GM18519 (cell line): ENCODE measurements around the gene NDUFB4.

Experiments
- ATAC-seq: cut with Tn5 transposase; IDR thresholded peaks from one replicate; pipeline ENCODE4 v1.9.1; 2021; ENCODE audit warnings: mild to moderate bottlenecking, moderate library complexity; ENCODE audit not compliant: unreplicated experiment, low FRiP score

Gene NDUFB4

DNA sequence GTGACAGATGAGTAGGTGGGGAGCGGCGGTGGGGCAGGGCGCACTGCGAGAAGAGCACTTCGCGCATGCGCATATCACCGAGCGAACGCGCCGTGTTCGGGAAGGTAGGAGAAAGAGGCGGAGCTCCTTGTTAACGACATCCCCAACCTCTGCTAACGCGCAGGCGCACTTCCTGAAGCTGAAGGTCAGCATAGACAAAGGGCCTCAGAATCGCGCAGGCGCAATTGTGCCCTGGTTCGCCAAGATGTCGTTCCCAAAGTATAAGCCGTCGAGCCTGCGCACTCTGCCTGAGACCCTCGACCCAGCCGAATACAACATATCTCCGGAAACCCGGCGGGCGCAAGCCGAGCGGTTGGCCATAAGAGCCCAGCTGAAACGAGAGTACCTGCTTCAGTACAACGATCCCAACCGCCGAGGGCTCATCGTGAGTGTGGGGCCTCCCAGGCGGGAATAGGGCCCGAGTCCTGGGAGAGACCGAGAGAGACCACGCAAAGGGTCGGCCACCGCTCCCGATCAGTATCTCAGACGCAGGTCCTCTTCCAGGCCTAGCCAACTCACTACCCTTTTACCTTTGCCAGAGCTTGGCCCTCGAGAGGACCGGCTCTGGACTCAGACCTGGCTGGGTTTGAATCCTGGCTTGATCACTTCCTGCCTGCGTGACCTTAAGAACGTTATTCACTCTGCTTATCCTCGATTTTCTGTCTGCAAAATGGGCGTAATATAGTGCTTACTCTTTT, at the start of gene NDUFB4:
NDUFB4 (plus strand) TSS at position 221 of the 737 bp plus-strand sequence; CDS start at position 245, 24 bp downstream.
- ATAC-seq: peak; percentile 94

DNA sequence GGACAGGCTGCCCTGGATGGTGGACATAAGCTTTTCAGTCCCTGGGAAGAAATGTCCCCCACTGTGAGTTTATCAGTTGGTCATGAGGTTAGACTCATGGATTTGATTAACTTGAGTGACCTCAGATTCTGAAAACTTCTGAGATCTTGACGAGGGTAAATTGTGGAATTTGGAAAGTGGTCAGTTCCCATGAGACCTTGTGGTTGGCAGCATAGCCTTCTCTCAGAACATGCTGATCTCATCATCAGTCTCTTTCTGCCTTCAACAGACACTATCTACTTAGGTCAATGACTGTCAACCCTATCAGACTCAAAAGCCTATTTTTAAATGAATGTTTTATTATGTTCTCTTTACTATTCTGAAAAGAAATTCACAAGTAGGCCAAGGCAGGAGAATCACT, 45.6 kb upstream of the NDUFB4 start:
- ATAC-seq: no peak

DNA sequence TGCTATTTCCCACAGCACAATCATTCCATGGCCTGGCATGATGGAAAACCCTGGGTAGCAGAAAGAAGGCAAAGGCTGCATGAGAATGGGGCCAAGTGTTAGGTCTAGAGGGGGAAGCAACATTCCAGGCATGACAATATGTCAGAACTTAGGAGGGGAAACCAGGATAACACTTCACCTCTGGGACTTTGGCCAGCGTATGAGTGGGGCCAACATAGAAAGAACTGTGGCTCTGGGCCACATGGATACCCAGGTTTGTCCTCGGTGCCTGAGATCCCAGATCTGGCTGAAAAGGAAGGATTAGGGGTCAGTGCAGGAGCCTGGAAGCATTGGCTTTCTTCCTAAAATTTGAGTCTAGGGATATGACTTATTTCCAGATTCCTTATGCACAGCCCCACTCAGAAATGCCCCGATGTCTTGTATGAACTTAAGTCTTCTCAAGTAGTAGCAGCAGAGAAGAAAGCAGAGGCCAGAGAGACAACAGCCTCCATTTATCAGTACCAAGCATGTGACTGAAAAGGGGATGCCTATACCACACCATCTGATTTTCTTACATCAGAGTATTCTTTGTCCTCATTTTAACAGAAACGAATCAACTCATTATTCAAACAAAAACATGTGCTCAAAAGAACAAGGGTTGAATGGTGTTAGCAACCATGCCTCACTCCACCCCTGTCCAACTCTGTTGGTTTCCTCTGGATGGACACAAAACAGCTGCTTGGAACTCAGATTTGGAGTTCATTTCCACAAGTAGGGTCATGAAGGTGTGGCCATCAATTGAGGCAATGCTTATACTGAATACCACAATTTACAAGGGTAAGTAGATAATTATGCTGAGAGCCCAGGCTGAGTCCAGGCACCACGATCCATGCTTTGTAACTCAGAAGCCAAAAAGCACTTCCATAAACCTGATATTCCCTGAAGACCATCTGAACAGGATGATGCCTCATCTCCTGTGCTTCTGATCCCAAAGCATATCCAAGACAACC, 43.7 kb upstream of the NDUFB4 start:
- ATAC-seq: no peak

DNA sequence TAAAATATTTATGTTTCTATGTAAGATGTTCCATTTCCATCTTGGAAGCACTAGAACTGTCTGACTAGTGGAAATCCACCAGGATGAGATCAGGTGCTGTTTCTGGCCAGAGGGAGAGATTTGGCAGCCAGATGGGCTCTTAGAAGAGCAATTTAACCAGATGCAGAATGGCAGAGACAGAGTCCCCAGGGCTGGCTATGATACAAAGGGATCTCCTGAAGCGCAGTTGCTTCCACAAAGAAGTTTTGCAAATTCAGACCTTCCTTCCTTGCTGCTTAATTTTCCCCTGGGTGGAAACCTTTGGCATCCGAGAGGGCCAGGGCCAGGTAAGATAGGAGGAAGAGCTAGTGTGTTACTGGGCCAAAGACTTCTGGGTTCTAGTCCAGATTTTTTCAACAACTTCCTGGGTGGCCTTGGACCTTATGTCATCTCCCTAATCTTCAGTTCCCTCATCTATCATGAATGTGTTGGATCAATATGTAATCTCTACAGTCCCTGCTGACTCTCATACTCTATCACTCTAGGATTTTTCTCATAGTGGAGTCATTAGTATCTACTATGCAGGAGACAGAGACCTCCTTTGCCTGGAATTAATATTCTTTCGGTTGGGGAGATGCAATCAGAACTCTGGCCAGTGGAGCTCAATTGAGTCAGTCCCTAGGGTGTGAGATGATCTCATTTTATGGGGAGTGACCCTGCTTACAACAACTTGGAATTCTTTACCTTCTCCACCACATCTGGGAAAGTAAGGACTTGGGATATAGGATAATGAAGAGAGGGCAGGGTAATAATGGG, 41.1 kb upstream of the NDUFB4 start:
- no peak for ATAC-seq

DNA sequence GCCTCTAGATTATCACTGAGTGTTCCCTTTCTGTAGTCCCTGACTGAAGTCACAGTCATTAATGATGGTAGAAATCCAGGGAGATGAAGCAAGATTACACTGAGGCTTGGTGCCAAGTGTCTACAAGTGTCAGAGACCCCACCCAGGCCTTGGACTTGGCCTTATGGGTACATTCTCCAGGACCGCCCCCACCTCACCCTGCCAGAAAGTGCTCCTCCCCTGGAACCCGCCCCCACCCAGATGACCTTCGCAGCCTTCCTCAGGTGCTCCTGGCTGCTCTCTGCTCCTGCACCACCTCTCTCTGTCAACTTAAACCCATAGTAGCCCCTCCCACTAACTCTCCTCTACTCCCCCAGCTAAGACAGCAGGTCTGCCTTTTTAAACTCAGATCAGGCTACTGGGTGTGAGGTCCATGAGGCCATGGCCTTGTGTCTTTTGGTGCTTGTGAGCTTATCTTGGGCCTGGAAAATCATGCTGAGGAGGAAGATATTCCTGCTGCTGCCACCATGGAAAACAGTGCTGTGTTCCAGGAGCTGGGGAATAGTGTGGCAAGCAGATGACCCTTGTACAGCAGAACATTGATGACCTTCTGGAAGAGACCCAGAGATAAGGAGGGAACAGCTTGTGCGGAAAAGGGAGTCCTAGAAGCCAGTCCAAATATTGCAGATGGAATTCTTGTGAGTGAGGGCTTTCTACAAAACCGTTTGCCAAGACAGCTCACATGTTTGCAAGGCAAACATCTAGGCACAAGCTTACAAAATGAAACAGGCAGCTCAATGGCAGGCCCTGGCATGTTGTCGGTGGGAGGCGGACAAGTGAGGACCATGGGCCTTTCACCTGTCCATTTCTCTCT, 40.3 kb upstream of the NDUFB4 start:
- ATAC-seq: no peak

DNA sequence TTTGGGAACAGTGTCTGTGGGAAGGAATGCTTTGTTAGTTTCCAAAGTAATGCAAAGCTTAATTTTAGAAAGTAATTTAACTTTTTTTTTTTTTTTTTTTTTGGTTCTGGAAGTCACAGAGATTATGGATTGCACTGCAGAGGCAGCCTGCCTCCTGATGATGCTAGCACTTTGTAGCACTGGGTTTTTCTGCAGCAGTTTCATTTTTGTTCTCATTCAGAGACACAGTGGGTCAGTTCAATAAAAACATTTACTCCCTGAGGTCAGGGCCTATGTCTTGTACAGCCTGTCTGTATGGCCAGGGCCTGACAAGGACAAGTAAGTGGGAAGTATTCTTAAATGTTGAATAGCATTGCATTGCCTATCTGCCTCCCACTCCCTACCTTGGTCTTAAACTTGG, 39.0 kb upstream of the NDUFB4 start:
- no peak for ATAC-seq

DNA sequence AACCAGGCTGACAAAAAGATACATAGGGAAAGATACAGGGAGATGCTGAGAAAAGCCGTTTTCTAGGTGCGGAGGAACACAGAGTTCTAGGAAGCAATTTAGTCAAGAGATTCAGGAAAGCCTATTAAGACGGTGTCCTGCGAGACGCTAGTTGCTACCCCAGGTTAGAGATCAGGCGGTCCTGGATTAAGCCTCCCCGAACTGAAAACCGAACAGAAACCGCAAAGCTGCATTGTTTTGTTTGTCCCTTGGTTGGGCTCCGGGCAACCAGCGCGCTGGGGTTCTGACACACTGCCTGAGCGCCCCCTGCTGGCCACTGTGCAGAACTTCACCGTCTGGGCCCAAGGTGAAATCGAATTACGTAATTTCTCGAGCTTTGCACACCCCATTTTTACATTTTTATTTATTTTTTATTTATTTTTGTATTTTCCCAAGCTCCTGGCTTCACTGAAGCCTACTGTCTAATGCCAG, 37.3 kb upstream of the NDUFB4 start:
- ATAC-seq: peak; percentile 79

DNA sequence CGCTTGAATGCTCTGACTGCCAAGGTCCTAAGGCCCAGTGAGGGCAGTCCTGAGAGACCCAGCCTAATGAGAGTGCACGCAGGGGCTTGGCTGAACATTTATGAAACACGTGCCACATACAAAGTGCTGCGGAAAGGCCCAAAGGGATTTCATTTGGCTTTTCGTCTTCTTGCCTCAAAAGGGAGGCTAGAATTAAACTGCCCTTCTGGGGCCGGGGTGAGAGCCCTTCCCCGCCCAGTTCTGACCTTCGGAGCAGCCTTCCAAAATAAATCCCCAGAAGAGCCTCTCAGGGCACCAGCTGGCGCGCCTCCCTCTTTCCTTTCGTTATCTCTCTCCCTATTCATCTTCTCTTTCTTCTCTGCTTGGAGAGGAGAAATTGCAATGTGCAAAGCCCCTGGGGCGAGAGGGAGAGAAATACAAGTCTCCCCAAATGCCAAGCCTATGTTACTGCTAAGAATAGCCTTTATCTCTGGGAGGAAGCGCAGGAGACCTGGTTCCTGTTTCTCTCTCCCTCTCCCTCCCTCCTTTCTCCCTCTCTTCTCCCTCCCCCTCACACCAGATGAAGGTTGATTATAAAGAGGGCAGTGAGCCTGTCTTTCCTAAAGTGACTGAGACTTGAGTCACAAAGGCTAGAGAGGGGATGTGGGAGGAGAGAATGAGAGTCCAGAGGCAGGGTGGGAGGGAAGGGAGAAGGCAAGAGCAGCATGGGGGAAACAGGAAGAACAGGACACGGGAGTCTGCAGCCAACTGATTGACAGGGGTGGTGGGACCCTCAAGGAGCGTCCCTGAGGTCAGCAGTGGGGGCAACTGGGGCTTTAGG, 36.7 kb upstream of the NDUFB4 start:
- peak; percentile 24 for ATAC-seq

DNA sequence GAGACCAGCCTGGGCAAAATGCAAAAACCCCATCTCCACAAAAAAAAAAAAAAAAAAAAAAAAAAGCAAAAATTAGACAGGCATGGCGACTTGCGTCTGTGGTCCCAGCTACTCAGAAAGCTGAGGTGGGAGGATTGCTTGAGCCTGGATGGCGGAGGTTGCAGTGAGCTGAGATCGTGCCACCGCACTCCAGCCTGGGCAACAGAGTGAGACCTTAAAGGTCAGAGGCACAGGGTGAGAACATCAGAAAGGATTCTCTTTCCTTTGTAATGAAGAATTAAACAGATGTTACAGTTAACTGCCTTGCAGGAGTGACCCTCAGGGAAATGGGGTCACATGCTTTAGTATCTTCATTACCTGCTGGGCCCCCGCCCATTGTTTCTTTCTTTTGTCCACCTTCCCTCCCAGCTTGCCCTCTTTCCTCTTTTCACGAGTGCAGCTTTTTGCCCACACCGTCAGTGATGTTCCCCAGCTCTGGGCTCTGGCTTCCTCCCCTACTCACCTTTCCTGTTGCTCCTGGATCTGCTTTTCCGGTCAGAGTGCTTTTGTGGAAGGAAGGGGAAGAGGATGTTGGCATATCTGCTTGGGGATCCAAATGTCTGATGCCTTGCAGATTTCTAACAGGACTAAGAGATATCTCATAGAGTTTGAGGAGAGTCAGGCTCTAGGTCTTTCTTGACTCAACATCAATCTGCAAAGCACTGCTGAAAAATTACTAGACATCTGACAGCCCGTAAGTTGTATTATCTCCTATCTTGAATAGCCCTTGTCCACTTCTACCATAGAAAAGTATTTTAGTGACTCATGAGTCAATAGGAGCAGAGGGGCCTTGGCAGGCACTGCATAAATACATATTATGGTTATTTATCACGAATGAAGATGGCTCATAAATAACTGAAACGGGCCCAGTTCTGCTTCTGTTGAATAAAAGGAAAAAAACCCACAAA, 35.6 kb upstream of the NDUFB4 start:
- no peak for ATAC-seq

DNA sequence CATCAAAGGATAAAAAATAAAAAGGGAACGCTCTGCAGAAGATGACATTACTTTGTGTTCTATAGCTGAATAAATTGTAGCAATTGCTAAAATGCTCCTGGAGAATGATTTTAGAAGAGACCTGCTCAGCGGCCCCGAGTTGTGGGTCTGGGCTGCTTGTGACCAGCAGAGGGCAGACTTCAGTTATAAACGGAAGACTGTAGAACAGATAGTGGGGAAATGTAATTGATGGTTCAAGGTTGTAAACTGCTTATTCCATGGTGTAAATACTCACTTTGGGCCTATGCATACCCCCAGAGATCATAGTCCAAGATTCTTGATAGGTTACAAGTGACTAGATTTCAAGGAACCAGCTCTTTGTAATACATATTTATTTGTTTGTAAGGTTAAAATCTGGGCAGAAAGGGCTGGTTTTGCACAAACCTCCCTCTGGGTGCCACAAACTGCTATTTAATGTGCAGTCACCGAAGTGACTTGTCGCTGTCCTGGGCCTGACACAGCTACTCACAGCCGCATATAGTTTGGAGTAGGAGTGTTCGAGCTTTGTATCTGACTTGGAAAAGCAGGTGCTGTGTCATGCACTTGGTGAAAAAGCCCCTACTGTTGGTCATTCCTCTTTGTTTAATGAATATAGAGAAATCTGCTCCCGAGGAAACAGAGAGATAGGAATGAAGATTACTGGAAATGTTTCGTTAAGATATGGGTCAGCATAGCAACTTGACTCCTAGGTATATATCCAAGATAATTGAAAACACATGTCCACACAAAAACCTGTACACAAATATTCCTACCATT, 34.7 kb upstream of the NDUFB4 start:
- ATAC-seq: peak; percentile 48

DNA sequence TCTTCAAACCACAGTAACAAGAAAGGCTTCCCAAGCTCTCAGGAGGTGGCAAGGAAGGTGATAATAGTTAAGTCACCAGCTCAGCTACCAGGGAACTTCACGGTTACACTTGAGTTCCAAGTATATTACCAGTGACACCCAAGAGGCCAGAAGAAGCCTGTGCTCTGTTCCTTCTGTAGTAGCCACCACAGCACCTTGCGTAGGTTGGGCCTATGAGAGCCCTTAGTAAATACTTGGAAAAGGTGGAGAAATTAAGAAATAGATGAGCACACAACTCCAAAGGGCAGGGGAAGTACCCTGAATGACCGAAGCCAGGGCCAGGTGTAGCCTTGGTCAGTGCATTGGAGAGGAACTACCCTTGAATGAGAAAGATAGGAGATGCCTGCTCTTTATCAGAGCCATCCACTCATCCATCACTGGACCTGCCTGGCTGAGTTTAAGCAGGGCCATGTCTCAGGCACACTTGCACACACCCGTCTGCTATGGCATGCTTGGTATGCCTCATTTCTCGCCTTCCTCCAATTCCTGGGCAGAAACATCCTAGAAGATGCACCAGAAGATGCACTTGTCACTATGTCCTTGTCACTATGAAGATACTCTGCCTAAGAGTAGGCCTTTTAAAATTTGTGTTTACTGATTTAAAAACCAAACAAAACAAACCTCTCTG, 32.6 kb upstream of the NDUFB4 start:
- no peak for ATAC-seq

DNA sequence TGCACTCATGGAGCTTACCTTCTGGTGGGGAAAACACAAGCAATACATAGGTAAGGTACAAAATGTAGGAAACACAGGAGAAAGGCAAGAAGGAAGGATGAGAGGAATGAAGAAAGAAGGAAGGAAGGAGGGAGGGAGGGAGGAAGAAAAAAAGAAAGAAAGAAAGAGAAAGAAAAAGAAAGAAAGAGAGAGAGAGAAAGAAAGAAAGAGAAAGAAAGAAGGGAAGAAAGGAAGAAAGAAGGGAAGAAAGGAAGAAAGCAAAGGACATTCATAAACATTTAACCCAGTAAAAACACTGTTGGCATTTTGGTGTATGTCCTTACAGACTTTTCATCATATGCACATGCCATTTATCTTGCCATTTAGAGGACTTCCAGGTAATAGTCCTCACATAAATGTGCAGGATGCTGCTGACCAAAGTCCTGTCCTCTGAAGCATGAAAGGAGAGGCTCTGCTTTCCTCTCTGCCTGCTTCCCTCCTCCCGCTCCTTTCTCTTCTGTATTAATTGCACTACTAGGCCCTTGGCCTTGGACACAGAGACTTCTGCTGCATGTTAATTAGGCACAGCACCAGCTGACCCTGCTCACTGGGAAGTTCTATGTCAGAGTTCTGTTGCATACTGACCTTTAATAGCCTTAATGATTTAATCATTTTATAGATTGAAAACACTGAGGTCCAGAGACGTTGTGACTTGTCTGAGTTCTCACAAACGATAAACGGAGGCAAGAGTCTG, 29.7 kb upstream of the NDUFB4 start:
- no peak for ATAC-seq

DNA sequence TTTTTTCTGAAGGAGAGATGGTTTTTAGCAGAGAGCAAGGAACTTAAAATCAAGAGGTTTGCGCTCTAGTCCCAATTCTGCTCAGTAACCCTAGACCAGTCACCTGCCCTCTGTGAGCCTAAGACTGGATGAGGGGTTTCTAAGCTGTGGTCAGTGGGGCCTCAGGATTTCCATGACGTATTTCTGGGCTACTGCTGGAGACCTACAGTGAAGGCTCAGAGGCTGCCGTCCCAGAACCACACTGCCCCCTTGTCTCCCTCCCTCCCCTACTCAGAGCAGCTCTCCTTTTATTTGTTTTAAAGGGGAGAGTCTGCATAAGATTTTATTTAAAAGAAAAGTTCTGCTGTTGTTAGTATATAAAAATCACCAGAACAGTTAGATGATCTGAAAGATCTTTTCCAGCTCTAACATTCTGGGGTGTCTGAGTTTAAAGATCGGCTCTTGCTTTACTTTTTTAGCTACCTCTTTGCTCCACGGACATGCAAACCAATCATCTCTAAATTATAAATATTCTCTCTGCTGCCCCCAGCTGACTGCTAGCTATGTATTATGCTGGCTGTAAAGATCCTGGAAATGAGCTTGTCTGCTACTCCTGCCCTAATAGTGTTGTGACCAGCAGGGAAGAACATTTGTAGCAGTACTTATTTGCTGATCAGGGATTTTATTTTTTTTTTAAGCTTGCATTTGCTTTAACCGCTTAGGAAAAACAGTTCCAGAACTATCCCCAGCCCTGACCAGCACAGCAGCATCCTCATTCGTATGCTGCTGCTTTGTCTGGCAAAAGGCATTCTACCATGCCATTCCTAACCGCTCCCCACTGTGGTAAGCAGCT, 28.6 kb upstream of the NDUFB4 start:
- ATAC-seq: peak; percentile 48

DNA sequence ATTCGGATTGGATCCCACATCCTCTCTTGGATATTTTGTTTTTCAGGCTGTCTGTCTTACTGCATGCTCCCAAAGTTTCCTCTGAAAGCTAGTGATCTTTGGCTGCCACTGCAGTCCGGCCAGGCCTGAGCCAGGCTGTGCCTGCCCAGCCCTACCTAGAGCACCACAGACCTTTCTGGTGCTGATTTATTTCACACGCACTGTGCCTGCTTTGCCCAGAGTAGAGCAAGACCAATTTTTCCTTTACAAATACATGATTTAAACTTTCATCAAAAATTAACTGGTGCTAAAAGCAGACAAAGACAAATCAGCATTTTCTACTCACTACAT, 28.0 kb upstream of the NDUFB4 start:
- no peak for ATAC-seq

DNA sequence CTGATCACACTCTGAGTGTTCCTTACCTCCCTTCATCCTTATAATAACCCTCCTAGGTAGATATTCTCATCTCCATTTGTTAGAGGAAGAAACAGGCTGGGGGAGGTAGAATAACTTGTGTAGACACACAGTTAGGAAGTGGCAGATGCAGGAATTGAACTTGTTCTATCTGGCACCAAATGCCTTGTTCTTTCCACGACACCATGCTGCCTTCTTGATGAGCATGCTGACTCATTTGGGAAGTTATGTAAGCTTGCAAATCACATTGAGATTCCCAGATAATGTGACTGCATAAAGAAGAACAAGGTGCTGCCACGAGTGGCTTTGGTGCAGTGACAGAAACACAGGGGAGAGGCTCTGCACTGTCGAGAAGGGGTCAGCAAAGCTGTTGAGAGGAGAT, 27.5 kb upstream of the NDUFB4 start:
- ATAC-seq: no peak
